ENCODE results near the gene ELAVL2. TPM values are rescaled to one million over a fixed set of nuclear protein-coding genes. Genes with fewer than 3 reads are reported as not detected.

ELAVL2 gene
- polyA plus RNA-seq, 1 donor from 2014 or later = 106 TPM

- Histone ChIP-seq H3K9me2 (ENCODE audit: insufficient read depth, low read length) (no peaks in the 10 kb centered on the region), H3K79me2 (replicated peaks; ENCODE audit: insufficient read depth, low read length) (no peaks in the 10 kb centered on the region), H3K9me3 (ENCODE audit: low read length) (no peaks in the 10 kb centered on the region), H4K20me1 (ENCODE audit: insufficient read depth) (no peaks in the 10 kb centered on the region), H2AFZ (ENCODE audit: low read depth, low read length) (no peak overlapping the region), H3F3A (ENCODE audit: insufficient read depth, low read length, poor library complexity, severe bottlenecking) (no peaks in the 10 kb centered on the region), H3K9ac (ENCODE audit: low read length) (no peak overlapping the region), H3K36me3 (ENCODE audit: insufficient read depth, low read length) (peaks cover 6% of the 10 kb centered on the region), H3K27me3 (ENCODE audit: insufficient read depth, low read depth, low read length) (no peaks in the 10 kb centered on the region), H3K4me3 (ENCODE audit: low read length) (no peak overlapping the region), H3K27ac (ENCODE audit: low read length) (no peak overlapping the region), H3K4me2 (ENCODE audit: low read length) (no peak overlapping the region)
- TF ChIP-seq TAF1 (IDR thresholded peaks at IDR 0.05; ENCODE audit: low read depth) = no peak
- no peak for TF ChIP-seq EP300 (conservative IDR thresholded peaks at IDR 0.05; ENCODE audit: poor library complexity, severe bottlenecking)
- no peak for TF ChIP-seq CTCF (IDR thresholded peaks at IDR 0.05; ENCODE audit: poor library complexity, severe bottlenecking)
- TF ChIP-seq, protein P1, sequence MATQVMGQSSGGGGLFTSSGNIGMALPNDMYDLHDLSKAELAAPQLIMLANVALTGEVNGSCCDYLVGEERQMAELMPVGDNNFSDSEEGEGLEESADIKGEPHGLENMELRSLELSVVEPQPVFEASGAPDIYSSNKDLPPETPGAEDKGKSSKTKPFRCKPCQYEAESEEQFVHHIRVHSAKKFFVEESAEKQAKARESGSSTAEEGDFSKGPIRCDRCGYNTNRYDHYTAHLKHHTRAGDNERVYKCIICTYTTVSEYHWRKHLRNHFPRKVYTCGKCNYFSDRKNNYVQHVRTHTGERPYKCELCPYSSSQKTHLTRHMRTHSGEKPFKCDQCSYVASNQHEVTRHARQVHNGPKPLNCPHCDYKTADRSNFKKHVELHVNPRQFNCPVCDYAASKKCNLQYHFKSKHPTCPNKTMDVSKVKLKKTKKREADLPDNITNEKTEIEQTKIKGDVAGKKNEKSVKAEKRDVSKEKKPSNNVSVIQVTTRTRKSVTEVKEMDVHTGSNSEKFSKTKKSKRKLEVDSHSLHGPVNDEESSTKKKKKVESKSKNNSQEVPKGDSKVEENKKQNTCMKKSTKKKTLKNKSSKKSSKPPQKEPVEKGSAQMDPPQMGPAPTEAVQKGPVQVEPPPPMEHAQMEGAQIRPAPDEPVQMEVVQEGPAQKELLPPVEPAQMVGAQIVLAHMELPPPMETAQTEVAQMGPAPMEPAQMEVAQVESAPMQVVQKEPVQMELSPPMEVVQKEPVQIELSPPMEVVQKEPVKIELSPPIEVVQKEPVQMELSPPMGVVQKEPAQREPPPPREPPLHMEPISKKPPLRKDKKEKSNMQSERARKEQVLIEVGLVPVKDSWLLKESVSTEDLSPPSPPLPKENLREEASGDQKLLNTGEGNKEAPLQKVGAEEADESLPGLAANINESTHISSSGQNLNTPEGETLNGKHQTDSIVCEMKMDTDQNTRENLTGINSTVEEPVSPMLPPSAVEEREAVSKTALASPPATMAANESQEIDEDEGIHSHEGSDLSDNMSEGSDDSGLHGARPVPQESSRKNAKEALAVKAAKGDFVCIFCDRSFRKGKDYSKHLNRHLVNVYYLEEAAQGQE (IDR thresholded peaks at IDR 0.05; ENCODE audit: borderline replicate concordance) = no peak
- no peak for TF ChIP-seq MXI1 (conservative IDR thresholded peaks at IDR 0.05; ENCODE audit: poor library complexity, severe bottlenecking)
- no peak for TF ChIP-seq SMC3 (conservative IDR thresholded peaks at IDR 0.05; ENCODE audit: poor library complexity)
- no peak for TF ChIP-seq RAD21 (conservative IDR thresholded peaks at IDR 0.05)
- TF ChIP-seq EZH2 (IDR thresholded peaks at IDR 0.05; ENCODE audit: borderline replicate concordance, insufficient read depth, low read length, poor library complexity, severe bottlenecking) = no peak
These were observed 151.9 kb downstream of the ELAVL2 start for GRCh38 chr9:23674016-23674585.

DNA sequence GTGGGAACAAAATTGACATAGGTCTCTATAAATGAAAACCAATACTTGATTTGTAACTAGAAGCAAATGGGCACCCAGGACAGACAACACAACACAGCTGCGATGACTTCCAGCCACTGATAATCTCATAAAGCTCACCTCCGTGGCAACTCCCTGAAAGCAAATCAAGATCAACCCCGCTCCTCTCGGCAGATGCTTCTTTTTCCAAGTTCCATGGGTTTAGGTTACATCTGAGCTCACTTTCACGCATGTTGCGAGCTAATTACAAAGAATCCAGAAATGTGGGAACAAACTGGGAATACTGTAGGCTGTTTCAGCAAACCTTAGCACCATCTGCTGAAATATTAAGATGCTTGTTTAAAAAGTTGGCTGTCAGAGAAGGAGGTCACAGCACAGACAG is 153.9 kb downstream of the ELAVL2 start:
- no peak overlapping the region for H3K27ac ChIP-seq (ENCODE audit: low read length)
- H3F3A ChIP-seq (ENCODE audit: insufficient read depth, low read length, poor library complexity, severe bottlenecking) = no peaks in the 10 kb centered on the region
- no peaks in the 10 kb centered on the region for H3K9me2 ChIP-seq (ENCODE audit: insufficient read depth, low read length)
- no peaks in the 10 kb centered on the region for H3K79me2 ChIP-seq (replicated peaks; ENCODE audit: insufficient read depth, low read length)
- H3K4me2 ChIP-seq (ENCODE audit: low read length) = no peak overlapping the region
- H4K20me1 ChIP-seq (ENCODE audit: insufficient read depth) = no peaks in the 10 kb centered on the region
- no peak overlapping the region for H3K4me3 ChIP-seq (ENCODE audit: low read length)
- H3K9ac ChIP-seq (ENCODE audit: low read length) = no peak overlapping the region
- H3K27me3 ChIP-seq (ENCODE audit: insufficient read depth, low read depth, low read length) = no peaks in the 10 kb centered on the region
- H2AFZ ChIP-seq (ENCODE audit: low read depth, low read length) = no peak overlapping the region
- H3K36me3 ChIP-seq (ENCODE audit: insufficient read depth, low read length) = peaks cover 13% of the 10 kb centered on the region
- H3K9me3 ChIP-seq (ENCODE audit: low read length) = no peaks in the 10 kb centered on the region
- TF ChIP-seq EP300 (conservative IDR thresholded peaks at IDR 0.05; ENCODE audit: poor library complexity, severe bottlenecking) (no peak), EZH2 (IDR thresholded peaks at IDR 0.05; ENCODE audit: borderline replicate concordance, insufficient read depth, low read length, poor library complexity, severe bottlenecking) (no peak), TAF1 (IDR thresholded peaks at IDR 0.05; ENCODE audit: low read depth) (no peak), SMC3 (conservative IDR thresholded peaks at IDR 0.05; ENCODE audit: poor library complexity) (no peak), RAD21 (conservative IDR thresholded peaks at IDR 0.05) (no peak), MXI1 (conservative IDR thresholded peaks at IDR 0.05; ENCODE audit: poor library complexity, severe bottlenecking) (no peak)
- TF ChIP-seq, protein P1 (IDR thresholded peaks at IDR 0.05; ENCODE audit: borderline replicate concordance) = no peak
